Measurements from ENCODE around the gene CBLIF. TPM values are rescaled to one million over a fixed set of nuclear protein-coding genes. Genes with fewer than 3 reads are reported as not detected.

Gene CBLIF
- polyA plus RNA-seq, 1 donor (not counting 4 experiments of a cell fraction or from before 2014, with no cell fraction given): not detected

DNA sequence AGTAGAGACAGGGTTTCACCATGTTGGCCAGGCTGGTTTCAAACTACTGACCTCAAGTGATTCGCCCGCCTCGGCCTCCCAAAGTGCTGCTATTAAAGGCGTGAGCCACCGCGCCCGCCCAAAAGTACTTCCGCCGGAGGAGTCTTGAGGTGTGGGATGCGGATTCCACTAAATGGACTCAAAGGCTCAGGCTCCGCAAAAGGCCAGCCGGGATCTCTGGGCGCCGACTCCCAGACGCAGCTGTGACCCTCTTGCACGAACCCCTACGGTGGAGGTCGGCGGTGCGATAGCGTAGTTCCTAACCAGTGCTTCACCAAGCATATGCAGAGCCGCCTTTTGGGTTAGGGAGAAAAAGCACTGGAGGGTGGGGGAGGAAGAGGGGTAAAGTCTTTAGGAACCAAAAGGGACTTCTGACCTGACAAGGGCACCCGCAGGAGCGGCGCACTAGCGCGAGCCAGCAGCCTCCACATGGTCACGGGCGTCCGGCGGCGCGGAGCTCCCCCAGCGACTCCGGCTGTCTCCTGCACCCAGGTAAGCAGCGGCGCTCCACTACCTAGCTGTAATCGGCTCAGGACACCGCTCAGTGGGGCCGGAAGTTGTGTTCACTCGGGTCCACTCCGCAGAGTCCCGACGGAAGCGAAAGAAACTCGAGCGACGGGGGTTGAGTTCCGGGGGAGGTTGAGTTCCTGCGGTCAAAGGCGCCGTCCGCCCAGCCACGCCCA is 34.9 kb downstream of the CBLIF start, which contains the start of gene MRPL16:
Gene MRPL16 (minus strand): TSS at position 590 of the 722 bp plus-strand sequence. CDS start 120 bp downstream, at position 470.
- peak within 1 kb of the TSS; percentile 93 for H2AFZ ChIP-seq (ENCODE audit: control insufficient read depth, low read length)

DNA sequence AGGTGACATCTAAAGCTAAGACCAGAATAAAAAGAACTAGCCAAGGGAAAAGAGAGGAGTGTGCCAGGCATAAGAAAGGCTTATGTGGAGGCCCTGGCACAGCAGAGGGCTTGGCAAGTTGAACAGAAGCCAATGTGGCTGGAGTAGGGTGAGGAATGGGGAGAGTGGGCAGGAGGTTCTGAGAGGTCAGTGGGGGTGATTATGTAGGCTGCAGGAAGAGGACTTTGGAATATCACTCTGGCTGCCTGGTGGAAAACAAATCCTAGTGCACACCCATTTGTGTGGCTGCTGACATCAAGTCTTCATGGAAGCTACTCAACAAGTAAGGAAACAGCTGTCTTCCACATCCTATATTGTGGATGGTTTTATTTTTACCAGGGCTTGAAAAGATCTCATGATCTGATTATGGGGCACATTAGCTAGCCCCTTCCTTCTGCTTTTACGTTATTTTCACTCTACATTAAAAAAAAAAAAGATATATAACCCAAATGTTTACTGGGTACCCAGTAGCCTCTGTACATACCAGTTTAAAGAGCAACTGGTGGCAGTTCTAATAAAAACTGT is 38.2 kb downstream of the CBLIF start:
- TF ChIP-seq, protein P1, sequence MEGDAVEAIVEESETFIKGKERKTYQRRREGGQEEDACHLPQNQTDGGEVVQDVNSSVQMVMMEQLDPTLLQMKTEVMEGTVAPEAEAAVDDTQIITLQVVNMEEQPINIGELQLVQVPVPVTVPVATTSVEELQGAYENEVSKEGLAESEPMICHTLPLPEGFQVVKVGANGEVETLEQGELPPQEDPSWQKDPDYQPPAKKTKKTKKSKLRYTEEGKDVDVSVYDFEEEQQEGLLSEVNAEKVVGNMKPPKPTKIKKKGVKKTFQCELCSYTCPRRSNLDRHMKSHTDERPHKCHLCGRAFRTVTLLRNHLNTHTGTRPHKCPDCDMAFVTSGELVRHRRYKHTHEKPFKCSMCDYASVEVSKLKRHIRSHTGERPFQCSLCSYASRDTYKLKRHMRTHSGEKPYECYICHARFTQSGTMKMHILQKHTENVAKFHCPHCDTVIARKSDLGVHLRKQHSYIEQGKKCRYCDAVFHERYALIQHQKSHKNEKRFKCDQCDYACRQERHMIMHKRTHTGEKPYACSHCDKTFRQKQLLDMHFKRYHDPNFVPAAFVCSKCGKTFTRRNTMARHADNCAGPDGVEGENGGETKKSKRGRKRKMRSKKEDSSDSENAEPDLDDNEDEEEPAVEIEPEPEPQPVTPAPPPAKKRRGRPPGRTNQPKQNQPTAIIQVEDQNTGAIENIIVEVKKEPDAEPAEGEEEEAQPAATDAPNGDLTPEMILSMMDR (optimal IDR thresholded peaks at IDR 0.05 in 1 of 3, IDR thresholded peaks at IDR 0.05 in 1 of 3, conservative IDR thresholded peaks at IDR 0.05 in 1 of 3; ENCODE audit: extremely low read depth in 1 of 3, insufficient read depth in 2 of 3, low read length in 3 of 3): no peak
- TF ChIP-seq EZH2 (IDR thresholded peaks at IDR 0.05; ENCODE audit: low read length): no peak
- Histone ChIP-seq H3K4me3 (ENCODE audit: control insufficient read depth in 2 of 3, extremely low read depth in 1 of 3, insufficient read depth in 2 of 3, low read depth in 1 of 3, low read length in 3 of 3) (no peak overlapping the region), H3K9me3 (ENCODE audit: control insufficient read depth, low read depth, low read length) (no peaks in the 10 kb centered on the region), H3K9ac (ENCODE audit: control insufficient read depth, extremely low read depth, insufficient read depth, low read length) (no peak overlapping the region), H3K9me1 (ENCODE audit: control insufficient read depth, extremely low read depth, insufficient read depth, low read length) (no peaks in the 10 kb centered on the region), H2AFZ (ENCODE audit: control insufficient read depth, low read length) (no peak overlapping the region), H3K4me1 (ENCODE audit: control insufficient read depth, extremely low read depth, insufficient read depth, low read length) (peaks cover 14% of the 10 kb centered on the region), H3K27ac (ENCODE audit: control insufficient read depth, insufficient read depth, low read length) (no peak overlapping the region), H3K36me3 (ENCODE audit: control insufficient read depth in 2 of 2, extremely low read depth in 1 of 2, insufficient read depth in 2 of 2, low read length in 2 of 2) (peaks cover 18 to 32% of the 10 kb centered on the region in 2 experiments), H4K20me1 (ENCODE audit: control insufficient read depth, extremely low read depth, insufficient read depth, low read length) (no peaks in the 10 kb centered on the region), H3K4me2 (ENCODE audit: control insufficient read depth, extremely low read depth, insufficient read depth, low read depth, low read length) (no peak overlapping the region), H3K27me3 (ENCODE audit: control insufficient read depth, extremely low read depth, insufficient read depth, low read length) (no peaks in the 10 kb centered on the region), H3K79me2 (ENCODE audit: control insufficient read depth, insufficient read depth, low read length) (peaks cover 12% of the 10 kb centered on the region)
- DNase-seq (ENCODE audit: low read depth, low spot score) (no peak), FAIRE-seq (no peak)
- dilution Hi-C loops (cut with MboI; ENCODE audit: extremely low pct_ligation_motif_present, low sequenced_read_pairs): no loop called here

More for the DNA sequence above, 34.9 kb downstream of the CBLIF start, which contains the start of gene MRPL16:
- Histone ChIP-seq H3K27me3 (ENCODE audit: control insufficient read depth, extremely low read depth, insufficient read depth, low read length) (no peaks in the 10 kb centered on the region), H4K20me1 (ENCODE audit: control insufficient read depth, extremely low read depth, insufficient read depth, low read length) (no peaks in the 10 kb centered on the region), H3K9me3 (ENCODE audit: control insufficient read depth, low read depth, low read length) (no peaks in the 10 kb centered on the region), H3K79me2 (ENCODE audit: control insufficient read depth, insufficient read depth, low read length) (peaks cover 12% of the 10 kb centered on the region), H3K27ac (ENCODE audit: control insufficient read depth, insufficient read depth, low read length) (peak within 1 kb of the TSS; percentile 85), H3K4me1 (ENCODE audit: control insufficient read depth, extremely low read depth, insufficient read depth, low read length) (peaks cover 14% of the 10 kb centered on the region), H3K9me1 (ENCODE audit: control insufficient read depth, extremely low read depth, insufficient read depth, low read length) (no peaks in the 10 kb centered on the region), H3K4me3 (ENCODE audit: control insufficient read depth in 2 of 3, extremely low read depth in 1 of 3, insufficient read depth in 2 of 3, low read depth in 1 of 3, low read length in 3 of 3) (peak within 1 kb of the TSS; percentile 94 to 99 (median 96)), H3K4me2 (ENCODE audit: control insufficient read depth, extremely low read depth, insufficient read depth, low read depth, low read length) (peak within 1 kb of the TSS; percentile 80), H3K9ac (ENCODE audit: control insufficient read depth, extremely low read depth, insufficient read depth, low read length) (peak within 1 kb of the TSS; percentile 92), H3K36me3 (ENCODE audit: control insufficient read depth in 2 of 2, extremely low read depth in 1 of 2, insufficient read depth in 2 of 2, low read length in 2 of 2) (peaks cover 12 to 26% of the 10 kb centered on the region in 2 experiments)
- no peak for FAIRE-seq
- DNase-seq (ENCODE audit: low read depth, low spot score): peak; percentile 53
- dilution Hi-C loops (cut with MboI; ENCODE audit: extremely low pct_ligation_motif_present, low sequenced_read_pairs): no loop called here
- TF ChIP-seq, protein P1 (optimal IDR thresholded peaks at IDR 0.05 in 1 of 3, IDR thresholded peaks at IDR 0.05 in 1 of 3, conservative IDR thresholded peaks at IDR 0.05 in 1 of 3; ENCODE audit: extremely low read depth in 1 of 3, insufficient read depth in 2 of 3, low read length in 3 of 3): peak; percentile 41 to 62 (median 45)
- no peak for TF ChIP-seq EZH2 (IDR thresholded peaks at IDR 0.05; ENCODE audit: low read length)

Measured in keratinocyte (primary cell).